ENCODE results near the gene AMFR. TPM values are rescaled to one million over a fixed set of nuclear protein-coding genes. Genes with fewer than 3 reads are reported as not detected.
A peak's percentile ranks its signal among the peaks of the same experiment; 100 is the strongest.

The AMFR gene
- 112 TPM for total RNA-seq

DNA sequence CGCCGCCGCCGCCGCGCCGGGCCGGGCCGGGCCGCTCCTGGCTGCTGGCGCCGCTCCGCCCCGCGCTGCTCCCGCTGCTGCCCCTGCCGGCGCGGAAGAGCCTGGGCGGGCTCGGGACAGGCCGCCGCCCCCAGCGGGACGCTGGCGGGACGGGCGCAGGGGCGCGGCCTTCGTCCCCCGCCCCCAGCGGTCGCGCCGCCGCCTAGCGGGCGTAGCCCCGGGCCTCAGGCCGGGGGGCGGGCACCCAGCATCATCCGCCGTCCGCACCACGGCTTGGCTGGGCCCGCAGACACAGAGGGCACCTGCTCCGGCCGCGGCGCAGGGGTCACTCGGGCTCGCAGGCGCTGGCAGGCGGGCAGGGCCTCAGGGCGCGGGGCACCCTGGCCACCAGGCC is at the start of gene AMFR:
Gene AMFR (minus strand): TSS at position 107 of the 394 bp plus-strand sequence. CDS start 218 bp downstream, outside the sequence.
- Histone ChIP-seq H3K27me3 (no peaks in the 10 kb centered on the region), H3K9me3 (no peaks in the 10 kb centered on the region), H3K36me3 (peaks cover 0 to 3% of the 10 kb centered on the region in 2 donors), H3K4me1 (peaks cover 0 to 21% of the 10 kb centered on the region in 2 donors), H3K27ac (peak within 1 kb of the TSS; percentile 84 to 97), H3K4me3 (peak within 1 kb of the TSS; percentile 95 to 99)
- TF ChIP-seq, protein P1, sequence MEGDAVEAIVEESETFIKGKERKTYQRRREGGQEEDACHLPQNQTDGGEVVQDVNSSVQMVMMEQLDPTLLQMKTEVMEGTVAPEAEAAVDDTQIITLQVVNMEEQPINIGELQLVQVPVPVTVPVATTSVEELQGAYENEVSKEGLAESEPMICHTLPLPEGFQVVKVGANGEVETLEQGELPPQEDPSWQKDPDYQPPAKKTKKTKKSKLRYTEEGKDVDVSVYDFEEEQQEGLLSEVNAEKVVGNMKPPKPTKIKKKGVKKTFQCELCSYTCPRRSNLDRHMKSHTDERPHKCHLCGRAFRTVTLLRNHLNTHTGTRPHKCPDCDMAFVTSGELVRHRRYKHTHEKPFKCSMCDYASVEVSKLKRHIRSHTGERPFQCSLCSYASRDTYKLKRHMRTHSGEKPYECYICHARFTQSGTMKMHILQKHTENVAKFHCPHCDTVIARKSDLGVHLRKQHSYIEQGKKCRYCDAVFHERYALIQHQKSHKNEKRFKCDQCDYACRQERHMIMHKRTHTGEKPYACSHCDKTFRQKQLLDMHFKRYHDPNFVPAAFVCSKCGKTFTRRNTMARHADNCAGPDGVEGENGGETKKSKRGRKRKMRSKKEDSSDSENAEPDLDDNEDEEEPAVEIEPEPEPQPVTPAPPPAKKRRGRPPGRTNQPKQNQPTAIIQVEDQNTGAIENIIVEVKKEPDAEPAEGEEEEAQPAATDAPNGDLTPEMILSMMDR (IDR thresholded peaks at IDR 0.05), result peak in 1 of 3 experiments; percentile 89
- DNase-seq (ENCODE audit: low spot score in 2 of 2), result peak in 1 of 2 donors; percentile 78
- intact Hi-C loops (cut with DNase I), result loop anchor here (2.0 to 10.0 kb wide), 4 partner anchors 25 to 1309 kb away; partner anchors contain the start of genes HERPUD1, KATNB1, NUDT21 and OGFOD1

DNA sequence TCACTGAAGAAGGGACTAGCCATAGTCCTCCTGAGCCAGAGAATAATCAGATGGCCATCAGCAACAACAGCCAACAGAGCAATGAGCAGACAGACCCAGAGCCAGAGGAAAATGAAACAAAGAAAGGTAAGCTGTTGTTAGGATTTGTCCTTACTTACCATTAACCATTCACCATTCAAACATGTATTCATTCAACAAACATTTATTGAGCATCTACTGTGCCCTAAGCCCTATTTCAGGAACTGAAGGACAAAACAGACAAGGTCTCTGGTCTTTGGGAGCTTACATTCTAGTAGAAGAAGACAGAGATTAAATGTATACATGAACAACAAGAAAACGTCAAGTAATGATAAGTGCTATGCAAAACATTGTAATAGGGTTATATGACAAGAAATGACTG is 45.3 kb upstream of the AMFR start:
- Histone ChIP-seq H3K27me3 (no peaks in the 10 kb centered on the region), H3K4me3 (no peak overlapping the region), H3K27ac (no peak overlapping the region), H3K9me3 (no peaks in the 10 kb centered on the region), H3K4me1 (no peaks in the 10 kb centered on the region), H3K36me3 (peaks cover 82 to 97% of the 10 kb centered on the region in 2 donors)
- intact Hi-C loops (cut with DNase I), result no loop called here
- TF ChIP-seq, protein P1 (IDR thresholded peaks at IDR 0.05), result no peak
- no peak for DNase-seq (ENCODE audit: low spot score in 2 of 2)

DNA sequence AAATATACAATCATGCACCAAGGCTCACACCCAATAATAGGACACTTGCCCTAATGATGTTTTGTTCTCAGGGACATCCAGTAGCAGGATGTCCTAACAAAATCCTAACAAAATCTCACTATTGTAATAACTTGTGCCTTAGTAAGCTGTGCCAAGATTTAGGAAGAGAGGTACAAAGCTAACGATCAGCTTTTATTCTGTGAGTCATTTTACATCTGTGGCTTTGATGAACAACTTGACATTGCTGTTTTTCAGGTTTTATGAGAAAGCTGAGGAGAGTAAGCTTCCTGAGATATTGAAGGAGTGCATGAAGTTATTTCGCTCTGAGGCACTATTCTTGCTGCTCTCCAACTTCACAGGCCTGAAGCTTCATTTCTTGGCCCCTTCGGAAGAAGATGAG is 44.9 kb upstream of the AMFR start:
- intact Hi-C loops (cut with DNase I), result no loop called here
- H3K36me3 ChIP-seq, result peaks cover 82 to 95% of the 10 kb centered on the region in 2 donors
- no peaks in the 10 kb centered on the region for H3K4me1 ChIP-seq
- DNase-seq (ENCODE audit: low spot score in 2 of 2), result no peak
- H3K9me3 ChIP-seq, result no peaks in the 10 kb centered on the region
- H3K27ac ChIP-seq, result no peak overlapping the region
- TF ChIP-seq, protein P1 (IDR thresholded peaks at IDR 0.05), result no peak
- no peaks in the 10 kb centered on the region for H3K27me3 ChIP-seq
- no peak overlapping the region for H3K4me3 ChIP-seq

DNA sequence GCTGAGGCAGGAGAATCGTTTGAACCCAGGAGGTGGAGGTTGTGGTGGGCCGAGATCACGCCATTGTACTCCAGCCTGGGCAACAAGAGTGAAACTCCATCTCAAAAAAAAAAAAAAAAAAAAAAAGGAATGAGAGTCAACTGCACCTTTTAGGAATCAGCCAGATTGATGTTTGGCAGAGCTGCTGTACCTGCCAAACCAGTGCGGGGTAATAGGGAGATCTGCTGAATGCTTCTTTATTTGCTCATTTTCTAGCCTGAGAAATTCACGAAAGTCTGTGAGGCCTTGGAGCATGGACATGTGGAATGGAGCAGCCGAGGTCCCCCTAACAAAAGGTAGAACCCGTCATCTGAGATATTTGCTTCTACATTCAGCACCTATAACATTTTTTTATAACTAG is 44.4 kb upstream of the AMFR start:
- intact Hi-C loops (cut with DNase I), result no loop called here
- H3K9me3 ChIP-seq, result no peaks in the 10 kb centered on the region
- no peaks in the 10 kb centered on the region for H3K4me1 ChIP-seq
- no peaks in the 10 kb centered on the region for H3K27me3 ChIP-seq
- H3K4me3 ChIP-seq, result no peak overlapping the region
- H3K36me3 ChIP-seq, result peaks cover 82 to 94% of the 10 kb centered on the region in 2 donors
- no peak overlapping the region for H3K27ac ChIP-seq
- TF ChIP-seq, protein P1 (IDR thresholded peaks at IDR 0.05), result no peak
- DNase-seq (ENCODE audit: low spot score in 2 of 2), result no peak

DNA sequence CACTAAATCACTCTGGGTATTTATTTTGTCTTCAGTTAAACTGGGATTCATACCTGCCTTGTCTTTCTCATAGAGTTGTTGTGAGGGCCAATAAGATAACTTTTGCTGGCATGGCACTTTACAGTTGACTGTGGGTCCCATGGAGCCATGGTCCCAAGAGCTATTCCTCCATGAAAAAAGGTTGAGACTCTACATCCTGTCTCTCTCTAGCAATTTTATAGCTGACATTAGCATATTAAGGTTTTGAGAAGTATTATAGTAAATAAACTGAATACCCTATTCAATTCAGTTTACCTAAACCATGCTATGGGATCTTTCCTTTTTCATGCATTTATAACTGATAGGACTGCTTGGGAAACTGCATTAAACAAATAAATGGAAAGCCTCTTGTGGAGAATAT is 43.5 kb upstream of the AMFR start:
- intact Hi-C loops (cut with DNase I), result no loop called here
- Histone ChIP-seq H3K27ac (no peak overlapping the region), H3K27me3 (no peaks in the 10 kb centered on the region), H3K4me1 (no peaks in the 10 kb centered on the region), H3K36me3 (peaks cover 84 to 92% of the 10 kb centered on the region in 2 donors), H3K9me3 (no peaks in the 10 kb centered on the region), H3K4me3 (no peak overlapping the region)
- DNase-seq (ENCODE audit: low spot score in 2 of 2), result no peak
- TF ChIP-seq, protein P1 (IDR thresholded peaks at IDR 0.05), result no peak

DNA sequence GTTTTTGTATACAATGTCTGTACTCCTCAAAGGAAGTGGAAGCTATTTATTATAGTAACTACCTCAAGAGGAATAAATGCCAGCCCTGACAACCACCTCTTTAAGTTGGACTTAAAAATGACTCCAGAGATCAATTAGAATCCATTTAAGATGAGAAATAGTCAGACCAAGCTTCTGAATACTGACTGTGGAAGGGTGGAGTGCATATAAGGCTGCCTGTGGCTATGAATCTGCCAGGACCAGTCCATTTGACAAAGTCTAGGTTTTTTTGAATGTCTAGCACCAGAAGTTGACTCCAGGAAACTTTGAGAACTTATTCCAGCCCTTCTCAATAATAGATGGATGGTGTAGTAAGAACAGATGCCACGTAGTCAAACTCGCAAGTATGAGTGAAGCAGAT is 41.0 kb upstream of the AMFR start:
- H3K27ac ChIP-seq, result no peak overlapping the region
- DNase-seq (ENCODE audit: low spot score in 2 of 2), result no peak
- H3K4me1 ChIP-seq, result no peaks in the 10 kb centered on the region
- no peaks in the 10 kb centered on the region for H3K9me3 ChIP-seq
- TF ChIP-seq, protein P1 (IDR thresholded peaks at IDR 0.05), result no peak
- intact Hi-C loops (cut with DNase I), result no loop called here
- no peaks in the 10 kb centered on the region for H3K27me3 ChIP-seq
- peaks cover 76 to 84% of the 10 kb centered on the region in 2 donors for H3K36me3 ChIP-seq
- H3K4me3 ChIP-seq, result no peak overlapping the region
